ENCODE data around the gene PCNX2. TPM values are rescaled to one million over a fixed set of nuclear protein-coding genes. Genes with fewer than 3 reads are reported as not detected.

PCNX2 gene
- total RNA-seq, 1 experiment from 2014 or later = 4.5 TPM

- no peaks in the 10 kb centered on the region for H3K27me3 ChIP-seq
- no peaks in the 10 kb centered on the region for H3K4me1 ChIP-seq
- H3K4me3 ChIP-seq = no peak overlapping the region
- DNase-seq = no peak
- H3K36me3 ChIP-seq = no peaks in the 10 kb centered on the region
- H3K27ac ChIP-seq = no peak overlapping the region
- no peaks in the 10 kb centered on the region for H3K9me3 ChIP-seq (replicated peaks)
Observed at GRCh38 chr1:233255145-233255544, 40.4 kb downstream of the PCNX2 start.

DNA sequence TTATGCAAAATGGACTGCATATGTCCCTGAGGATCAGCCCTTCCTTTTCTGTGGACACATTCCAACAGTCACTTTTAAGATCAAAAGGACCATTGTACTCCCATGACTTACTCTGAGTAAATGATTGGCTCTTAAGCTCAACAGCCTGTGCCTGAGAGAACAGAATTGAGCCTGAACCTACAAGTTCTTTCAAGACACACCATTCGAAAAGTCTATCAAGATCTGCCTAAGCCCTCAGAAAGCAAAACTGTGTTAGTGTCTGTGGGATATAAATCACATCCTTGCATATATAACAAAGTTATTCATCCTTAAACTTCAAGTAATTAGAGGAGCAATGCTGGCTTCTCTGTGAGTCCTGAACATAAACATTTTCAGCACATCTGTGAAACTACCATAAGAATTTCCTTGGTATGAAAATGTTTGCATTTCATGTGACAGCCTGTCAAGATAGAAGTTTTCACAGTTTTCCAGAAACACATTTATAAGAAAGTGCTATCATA lies 41.6 kb downstream of the PCNX2 start:
- Histone ChIP-seq H3K4me1 (no peaks in the 10 kb centered on the region), H3K36me3 (no peaks in the 10 kb centered on the region), H3K27ac (no peak overlapping the region), H3K27me3 (no peaks in the 10 kb centered on the region), H3K4me3 (no peak overlapping the region), H3K9me3 (replicated peaks) (no peaks in the 10 kb centered on the region)
- peak in 1 of 2 experiments; percentile 14 for DNase-seq

GRCh38 chr1:233253231-233253831 lies 42.2 kb downstream of the PCNX2 start:
- no peaks in the 10 kb centered on the region for H3K4me1 ChIP-seq
- H3K27me3 ChIP-seq = no peaks in the 10 kb centered on the region
- DNase-seq = no peak
- H3K36me3 ChIP-seq = no peaks in the 10 kb centered on the region
- H3K9me3 ChIP-seq (replicated peaks) = no peaks in the 10 kb centered on the region
- H3K4me3 ChIP-seq = no peak overlapping the region
- no peak overlapping the region for H3K27ac ChIP-seq

- DNase-seq = no peak
- H3K4me1 ChIP-seq = no peaks in the 10 kb centered on the region
- H3K36me3 ChIP-seq = no peaks in the 10 kb centered on the region
- H3K9me3 ChIP-seq (replicated peaks) = no peaks in the 10 kb centered on the region
- no peaks in the 10 kb centered on the region for H3K27me3 ChIP-seq
- H3K4me3 ChIP-seq = no peak overlapping the region
- no peak overlapping the region for H3K27ac ChIP-seq
Observed at GRCh38 chr1:233252441-233252840, 43.1 kb downstream of the PCNX2 start.

GRCh38 chr1:233251201-233251720 lies 44.3 kb downstream of the PCNX2 start:
- Histone ChIP-seq H3K9me3 (replicated peaks) (no peaks in the 10 kb centered on the region), H3K4me3 (no peak overlapping the region), H3K4me1 (no peaks in the 10 kb centered on the region), H3K36me3 (no peaks in the 10 kb centered on the region), H3K27ac (no peak overlapping the region), H3K27me3 (no peaks in the 10 kb centered on the region)
- no peak for DNase-seq

DNA sequence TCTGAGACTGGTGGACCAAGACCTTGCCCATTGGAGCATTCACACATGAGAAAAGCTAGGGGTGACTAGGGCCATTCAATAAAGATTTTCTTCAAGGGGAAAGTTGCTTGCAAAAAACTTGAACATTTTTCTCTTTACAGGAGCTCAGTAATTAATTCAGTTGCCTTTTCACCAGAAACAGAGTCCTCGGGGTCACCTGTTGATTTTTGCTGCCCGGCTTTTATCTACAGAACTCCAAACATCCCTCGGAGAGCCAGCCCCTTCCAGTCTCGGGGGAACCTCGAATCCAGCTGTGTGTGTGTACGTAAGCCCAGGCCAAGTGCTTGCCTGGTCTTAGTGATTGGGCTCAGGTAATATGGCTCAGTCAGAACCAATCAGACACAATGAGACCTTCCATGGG lies 47.5 kb downstream of the PCNX2 start:
- no peaks in the 10 kb centered on the region for H3K4me1 ChIP-seq
- H3K27ac ChIP-seq = no peak overlapping the region

GRCh38 chr1:233246965-233247364 lies 48.6 kb downstream of the PCNX2 start:
- no peaks in the 10 kb centered on the region for H3K27me3 ChIP-seq
- DNase-seq = no peak
- H3K27ac ChIP-seq = no peak overlapping the region
- no peaks in the 10 kb centered on the region for H3K4me1 ChIP-seq
- H3K9me3 ChIP-seq (replicated peaks) = no peaks in the 10 kb centered on the region
- H3K4me3 ChIP-seq = no peak overlapping the region
- no peaks in the 10 kb centered on the region for H3K36me3 ChIP-seq

More for the DNA sequence above, 47.5 kb downstream of the PCNX2 start:
- no peak for DNase-seq
- no peaks in the 10 kb centered on the region for H3K27me3 ChIP-seq
- no peaks in the 10 kb centered on the region for H3K9me3 ChIP-seq (replicated peaks)
- H3K4me3 ChIP-seq = no peak overlapping the region
- no peaks in the 10 kb centered on the region for H3K36me3 ChIP-seq

GRCh38 chr1:233245191-233245765 lies 50.2 kb downstream of the PCNX2 start:
- DNase-seq = no peak
- H3K4me1 ChIP-seq = no peaks in the 10 kb centered on the region
- H3K36me3 ChIP-seq = no peaks in the 10 kb centered on the region
- no peaks in the 10 kb centered on the region for H3K9me3 ChIP-seq (replicated peaks)
- H3K27ac ChIP-seq = no peak overlapping the region
- H3K27me3 ChIP-seq = no peaks in the 10 kb centered on the region
- H3K4me3 ChIP-seq = no peak overlapping the region

GRCh38 chr1:233244183-233244582 lies 51.3 kb downstream of the PCNX2 start:
- no peak for DNase-seq
- no peaks in the 10 kb centered on the region for H3K9me3 ChIP-seq (replicated peaks)
- no peak overlapping the region for H3K4me3 ChIP-seq
- no peaks in the 10 kb centered on the region for H3K27me3 ChIP-seq
- H3K36me3 ChIP-seq = no peaks in the 10 kb centered on the region
- H3K4me1 ChIP-seq = no peaks in the 10 kb centered on the region
- H3K27ac ChIP-seq = no peak overlapping the region

DNA sequence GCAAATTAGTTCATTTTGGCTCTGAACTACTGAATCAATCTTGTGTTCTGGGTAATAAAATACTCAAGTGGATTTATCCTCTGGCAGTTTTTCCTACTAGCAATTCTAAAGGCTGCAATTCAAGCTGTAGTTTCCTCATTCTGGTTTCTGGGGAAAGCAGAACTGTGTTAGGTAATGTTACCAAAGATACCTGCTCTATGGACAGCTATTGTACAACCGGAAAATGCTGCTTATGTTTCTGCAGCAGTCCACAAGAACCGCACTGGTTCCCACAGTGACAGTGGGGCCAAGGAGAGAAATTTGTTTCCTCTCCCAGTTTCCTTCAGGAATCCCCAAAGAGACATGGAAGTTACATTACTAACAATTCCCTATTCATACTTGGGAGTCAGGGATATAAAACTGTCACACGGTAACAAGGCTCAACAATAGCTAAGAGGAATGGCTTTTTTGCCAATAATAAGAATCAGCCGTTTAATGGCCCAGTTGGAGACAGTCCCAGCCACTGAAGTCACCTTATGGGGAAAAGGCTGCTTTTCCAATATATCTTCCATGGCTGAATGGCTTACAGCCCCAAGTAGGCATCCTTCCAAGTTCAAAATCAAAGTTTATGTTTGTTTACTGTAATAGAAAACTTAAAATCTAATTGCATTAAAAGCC lies 52.6 kb downstream of the PCNX2 start:
- H3K4me1 ChIP-seq = no peaks in the 10 kb centered on the region
- no peaks in the 10 kb centered on the region for H3K27me3 ChIP-seq
- H3K9me3 ChIP-seq (replicated peaks) = no peaks in the 10 kb centered on the region
- H3K36me3 ChIP-seq = no peaks in the 10 kb centered on the region
- no peak overlapping the region for H3K27ac ChIP-seq
- H3K4me3 ChIP-seq = no peak overlapping the region
- no peak for DNase-seq

DNA sequence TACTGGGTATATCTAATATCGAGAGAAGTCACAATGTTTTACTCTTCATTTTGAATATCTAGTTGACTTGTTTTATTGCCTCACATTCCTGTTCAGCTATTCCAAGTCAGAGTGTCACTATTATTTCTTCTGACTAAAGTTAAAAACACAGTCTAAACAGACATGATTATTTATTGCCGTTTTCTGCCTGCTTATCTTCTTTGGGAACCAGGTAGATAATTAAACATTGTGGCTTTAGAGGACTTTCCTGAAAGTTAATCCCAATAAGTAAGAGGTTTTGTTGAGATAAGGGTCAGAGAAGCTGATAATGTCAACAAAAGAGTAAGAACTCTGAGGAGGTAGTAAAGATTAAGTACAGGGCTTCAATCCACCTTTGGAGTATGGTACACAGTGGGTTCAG lies 53.8 kb downstream of the PCNX2 start:
- no peak overlapping the region for H3K27ac ChIP-seq
- no peaks in the 10 kb centered on the region for H3K4me1 ChIP-seq
- DNase-seq = no peak

GRCh38 chr1:233240829-233241682 lies 54.5 kb downstream of the PCNX2 start:
- no peak overlapping the region for H3K27ac ChIP-seq
- no peaks in the 10 kb centered on the region for H3K27me3 ChIP-seq
- no peaks in the 10 kb centered on the region for H3K36me3 ChIP-seq
- H3K4me1 ChIP-seq = no peaks in the 10 kb centered on the region
- no peaks in the 10 kb centered on the region for H3K9me3 ChIP-seq (replicated peaks)
- H3K4me3 ChIP-seq = no peak overlapping the region
- peak; percentile 14 to 56 for DNase-seq

More for the DNA sequence above, 53.8 kb downstream of the PCNX2 start:
- no peak overlapping the region for H3K4me3 ChIP-seq
- no peaks in the 10 kb centered on the region for H3K9me3 ChIP-seq (replicated peaks)
- H3K27me3 ChIP-seq = no peaks in the 10 kb centered on the region
- H3K36me3 ChIP-seq = no peaks in the 10 kb centered on the region

GRCh38 chr1:233240371-233240770 lies 55.2 kb downstream of the PCNX2 start:
- Histone ChIP-seq H3K4me1 (no peaks in the 10 kb centered on the region), H3K27me3 (no peaks in the 10 kb centered on the region), H3K27ac (no peak overlapping the region), H3K4me3 (no peak overlapping the region), H3K36me3 (no peaks in the 10 kb centered on the region), H3K9me3 (replicated peaks) (no peaks in the 10 kb centered on the region)
- DNase-seq = no peak

DNA sequence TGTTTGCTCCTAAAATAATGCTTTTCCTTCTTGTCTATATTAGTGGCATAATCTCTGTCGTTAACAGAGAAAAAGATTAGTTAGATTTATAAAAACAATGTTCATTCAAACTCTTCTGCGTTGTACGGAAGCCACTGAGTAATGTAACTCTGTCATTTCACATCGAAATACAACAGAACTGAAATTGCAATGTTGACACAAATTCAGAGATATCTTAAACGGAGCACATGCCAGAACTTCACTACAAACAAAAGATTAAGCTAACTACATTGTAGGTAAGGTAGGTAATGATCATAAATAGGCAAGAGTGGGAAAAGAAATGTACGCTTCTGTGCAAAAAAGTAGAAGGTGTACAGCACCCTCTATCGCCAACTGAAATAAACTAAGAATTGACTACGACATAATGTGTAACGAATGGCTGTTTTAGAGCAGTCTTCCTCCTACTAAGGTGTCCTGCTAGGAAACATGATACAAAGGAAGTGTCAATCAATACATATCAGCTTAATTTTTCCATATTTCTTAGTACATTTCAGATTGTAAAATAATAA lies 56.6 kb downstream of the PCNX2 start:
- no peak overlapping the region for H3K27ac ChIP-seq
- H3K27me3 ChIP-seq = no peaks in the 10 kb centered on the region
- no peaks in the 10 kb centered on the region for H3K36me3 ChIP-seq
- no peaks in the 10 kb centered on the region for H3K4me1 ChIP-seq
- DNase-seq = no peak
- H3K9me3 ChIP-seq (replicated peaks) = no peaks in the 10 kb centered on the region
- no peak overlapping the region for H3K4me3 ChIP-seq

Measured in SJCRH30 (cell line).